ENCODE data around the gene FBXL7. TPM values are rescaled to one million over a fixed set of nuclear protein-coding genes. Genes with fewer than 3 reads are reported as not detected.

Gene FBXL7
- total RNA-seq, 1 donor from 2014 or later = 30.4 TPM

DNA sequence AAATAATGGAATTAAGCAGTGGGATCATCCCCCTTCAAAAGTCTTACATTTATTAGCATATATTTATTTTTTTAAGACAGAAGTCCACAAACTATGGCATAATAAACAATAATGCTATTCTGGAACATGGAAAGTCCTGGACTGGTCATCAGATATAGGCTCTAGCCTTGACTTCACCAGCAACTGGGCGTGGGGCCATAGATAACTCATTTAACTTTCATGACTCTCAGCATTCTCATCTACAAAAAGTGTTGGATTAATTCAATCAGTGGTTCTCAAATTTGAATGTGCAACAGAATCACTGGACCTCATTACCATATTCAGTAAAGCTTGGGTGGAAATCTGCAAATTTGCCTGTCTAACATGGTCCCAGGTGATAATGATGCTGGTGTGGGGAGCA is 253.8 kb downstream of the FBXL7 start:
- peaks cover 0 to 6% of the 10 kb centered on the region in 2 donors for H3K4me1 ChIP-seq
- TF ChIP-seq, protein P1, sequence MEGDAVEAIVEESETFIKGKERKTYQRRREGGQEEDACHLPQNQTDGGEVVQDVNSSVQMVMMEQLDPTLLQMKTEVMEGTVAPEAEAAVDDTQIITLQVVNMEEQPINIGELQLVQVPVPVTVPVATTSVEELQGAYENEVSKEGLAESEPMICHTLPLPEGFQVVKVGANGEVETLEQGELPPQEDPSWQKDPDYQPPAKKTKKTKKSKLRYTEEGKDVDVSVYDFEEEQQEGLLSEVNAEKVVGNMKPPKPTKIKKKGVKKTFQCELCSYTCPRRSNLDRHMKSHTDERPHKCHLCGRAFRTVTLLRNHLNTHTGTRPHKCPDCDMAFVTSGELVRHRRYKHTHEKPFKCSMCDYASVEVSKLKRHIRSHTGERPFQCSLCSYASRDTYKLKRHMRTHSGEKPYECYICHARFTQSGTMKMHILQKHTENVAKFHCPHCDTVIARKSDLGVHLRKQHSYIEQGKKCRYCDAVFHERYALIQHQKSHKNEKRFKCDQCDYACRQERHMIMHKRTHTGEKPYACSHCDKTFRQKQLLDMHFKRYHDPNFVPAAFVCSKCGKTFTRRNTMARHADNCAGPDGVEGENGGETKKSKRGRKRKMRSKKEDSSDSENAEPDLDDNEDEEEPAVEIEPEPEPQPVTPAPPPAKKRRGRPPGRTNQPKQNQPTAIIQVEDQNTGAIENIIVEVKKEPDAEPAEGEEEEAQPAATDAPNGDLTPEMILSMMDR (IDR thresholded peaks at IDR 0.05) = no peak
- no peaks in the 10 kb centered on the region for H3K9me3 ChIP-seq
- intact Hi-C loops (cut with DNase I) = no loop called here
- H3K27ac ChIP-seq = no peak overlapping the region
- no peaks in the 10 kb centered on the region for H3K27me3 ChIP-seq
- H3K36me3 ChIP-seq = no peaks in the 10 kb centered on the region
- H3K4me3 ChIP-seq = no peak overlapping the region
- DNase-seq (ENCODE audit: low spot score in 2 of 2) = no peak

DNA sequence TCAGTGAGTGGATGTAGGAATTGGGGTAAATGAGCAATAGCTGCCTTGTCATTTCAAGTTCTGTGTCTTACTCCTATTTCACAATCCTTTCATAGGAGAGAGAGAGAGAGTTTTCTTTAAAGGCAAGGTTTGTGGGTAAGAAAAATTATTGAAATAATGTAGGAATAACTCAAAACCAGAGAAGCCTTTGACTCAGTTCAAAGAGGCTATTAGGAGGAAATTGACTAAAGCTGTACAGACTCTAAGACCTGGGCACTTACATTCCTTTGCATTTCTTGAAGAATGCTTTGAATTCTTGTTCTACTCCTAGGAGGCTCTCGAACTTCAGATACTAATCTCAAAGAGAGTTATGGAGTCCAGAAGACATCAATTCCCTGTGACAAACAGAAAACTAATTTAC is 257.1 kb downstream of the FBXL7 start:
- TF ChIP-seq, protein P1 (IDR thresholded peaks at IDR 0.05) = no peak
- Histone ChIP-seq H3K36me3 (no peaks in the 10 kb centered on the region), H3K4me3 (no peak overlapping the region), H3K27ac (no peak overlapping the region), H3K27me3 (no peaks in the 10 kb centered on the region), H3K9me3 (no peaks in the 10 kb centered on the region), H3K4me1 (peaks cover 0 to 6% of the 10 kb centered on the region in 2 donors)
- intact Hi-C loops (cut with DNase I) = no loop called here
- no peak for DNase-seq (ENCODE audit: low spot score in 2 of 2)

DNA sequence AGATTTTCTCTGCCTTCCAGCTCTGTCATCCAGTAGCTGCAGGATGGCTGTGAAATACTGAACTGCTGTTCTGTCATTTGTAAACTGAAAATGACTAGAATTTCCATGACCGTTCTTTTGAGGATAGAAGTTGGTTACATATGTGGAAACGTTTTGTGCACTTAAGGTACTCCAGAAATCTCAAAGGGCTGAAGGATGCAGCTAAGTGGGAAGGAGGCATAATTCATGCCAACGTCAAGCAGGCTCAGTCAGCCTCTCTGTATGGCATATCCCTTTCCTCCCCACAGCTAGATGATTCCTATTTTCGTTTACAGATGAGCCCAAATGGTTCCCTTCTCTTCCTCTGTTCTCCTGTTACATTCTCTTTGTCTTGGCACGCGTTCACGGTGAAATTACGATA is 257.6 kb downstream of the FBXL7 start:
- Histone ChIP-seq H3K9me3 (no peaks in the 10 kb centered on the region), H3K4me1 (peaks cover 0 to 6% of the 10 kb centered on the region in 2 donors), H3K4me3 (no peak overlapping the region), H3K27me3 (no peaks in the 10 kb centered on the region), H3K27ac (no peak overlapping the region), H3K36me3 (no peaks in the 10 kb centered on the region)
- no peak for DNase-seq (ENCODE audit: low spot score in 2 of 2)
- intact Hi-C loops (cut with DNase I) = no loop called here
- TF ChIP-seq, protein P1 (IDR thresholded peaks at IDR 0.05) = no peak

DNA sequence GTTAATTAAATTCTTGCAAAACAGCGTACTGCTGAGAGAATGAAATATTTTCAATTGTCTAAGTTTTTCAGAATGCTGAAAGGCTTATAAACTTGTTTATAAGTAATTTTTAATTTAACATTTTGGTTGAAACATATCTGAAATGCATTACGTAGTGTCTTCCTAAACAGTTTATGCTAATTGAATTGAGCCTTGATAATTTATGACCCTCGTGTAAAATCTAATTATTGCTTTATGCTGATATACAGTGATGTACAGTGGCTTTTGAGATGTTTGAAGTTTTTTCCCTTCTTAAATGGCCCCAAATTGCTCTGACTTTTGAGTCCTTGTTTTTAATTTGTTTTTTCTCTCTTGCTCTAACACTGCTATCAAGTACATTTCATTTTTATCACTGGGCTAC is 262.7 kb downstream of the FBXL7 start:
- no peaks in the 10 kb centered on the region for H3K4me1 ChIP-seq
- TF ChIP-seq, protein P1 (IDR thresholded peaks at IDR 0.05) = no peak
- DNase-seq (ENCODE audit: low spot score in 2 of 2) = no peak
- no peaks in the 10 kb centered on the region for H3K9me3 ChIP-seq
- H3K36me3 ChIP-seq = no peaks in the 10 kb centered on the region
- H3K4me3 ChIP-seq = no peak overlapping the region
- no peak overlapping the region for H3K27ac ChIP-seq
- intact Hi-C loops (cut with DNase I) = no loop called here
- H3K27me3 ChIP-seq = no peaks in the 10 kb centered on the region

DNA sequence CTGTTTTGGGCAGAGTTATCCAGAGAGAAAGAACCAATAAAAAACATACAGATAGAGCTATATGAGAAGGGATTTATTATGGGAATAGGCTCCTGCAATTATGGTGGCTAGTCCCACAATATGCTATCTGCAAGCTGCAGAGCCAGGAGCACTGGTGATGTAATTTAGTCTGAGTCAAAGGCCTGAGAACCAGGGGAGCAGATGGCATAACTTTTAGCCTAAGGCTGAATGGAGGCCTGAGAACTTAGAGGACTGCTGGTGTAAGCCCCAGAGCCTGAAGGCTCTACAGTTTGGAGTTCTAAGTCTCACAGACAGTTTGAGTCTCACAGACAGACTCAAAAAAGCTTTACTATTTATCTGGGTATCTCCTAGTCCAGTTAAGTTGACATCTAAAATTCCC is 263.8 kb downstream of the FBXL7 start:
- intact Hi-C loops (cut with DNase I) = no loop called here
- no peaks in the 10 kb centered on the region for H3K9me3 ChIP-seq
- no peaks in the 10 kb centered on the region for H3K36me3 ChIP-seq
- TF ChIP-seq, protein P1 (IDR thresholded peaks at IDR 0.05) = no peak
- H3K4me3 ChIP-seq = no peak overlapping the region
- no peak for DNase-seq (ENCODE audit: low spot score in 2 of 2)
- no peaks in the 10 kb centered on the region for H3K27me3 ChIP-seq
- H3K4me1 ChIP-seq = no peaks in the 10 kb centered on the region
- no peak overlapping the region for H3K27ac ChIP-seq

DNA sequence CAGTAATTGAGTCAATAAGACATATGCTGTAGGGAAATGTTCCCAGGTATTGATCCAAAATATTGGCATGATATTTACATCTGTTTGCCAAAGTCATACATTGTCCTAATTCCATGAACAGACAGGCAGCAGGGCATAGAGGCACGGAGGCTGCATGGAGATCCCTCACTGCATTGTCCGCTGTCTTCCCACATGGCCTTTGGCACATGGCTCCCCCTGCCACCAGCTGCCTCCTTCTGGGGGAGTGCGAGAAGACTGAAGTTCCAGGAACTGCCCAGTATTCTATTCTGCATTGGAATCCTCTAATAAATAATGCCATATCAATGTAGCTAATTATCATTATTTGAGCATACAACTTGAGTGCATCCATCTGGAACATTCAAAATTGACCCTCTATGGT is 269.0 kb downstream of the FBXL7 start:
- no peaks in the 10 kb centered on the region for H3K36me3 ChIP-seq

More for the DNA sequence above, 269.0 kb downstream of the FBXL7 start:
- TF ChIP-seq, protein P1 (IDR thresholded peaks at IDR 0.05) = no peak
- H3K27me3 ChIP-seq = no peaks in the 10 kb centered on the region
- H3K4me3 ChIP-seq = no peak overlapping the region
- H3K9me3 ChIP-seq = no peaks in the 10 kb centered on the region
- intact Hi-C loops (cut with DNase I) = no loop called here
- no peak for DNase-seq (ENCODE audit: low spot score in 2 of 2)
- no peak overlapping the region for H3K27ac ChIP-seq
- H3K4me1 ChIP-seq = no peaks in the 10 kb centered on the region

All from ascending aorta (tissue), 2 donors.